Measurements from ENCODE around the gene ESYT2.

Gene ESYT2

GRCh38 chr7:158772916-158773315 is 56.4 kb downstream of the ESYT2 start:
- no peak for DNase-seq (ENCODE audit: low read depth in 2 of 2)

GRCh38 chr7:158771213-158771834 is 58.0 kb downstream of the ESYT2 start:
- no peak for DNase-seq (ENCODE audit: low read depth in 2 of 2)

- DNase-seq (ENCODE audit: low read depth in 2 of 2) = no peak
Measured at GRCh38 chr7:158767707-158768106, 61.6 kb downstream of the ESYT2 start.

GRCh38 chr7:158766570-158767281 is 62.6 kb downstream of the ESYT2 start:
- no peak for DNase-seq (ENCODE audit: low read depth in 2 of 2)

GRCh38 chr7:158765020-158765419 is 64.3 kb downstream of the ESYT2 start:
- no peak for DNase-seq (ENCODE audit: low read depth in 2 of 2)

- no peak for DNase-seq (ENCODE audit: low read depth in 2 of 2)
Measured at GRCh38 chr7:158763454-158764033, 65.8 kb downstream of the ESYT2 start.

GRCh38 chr7:158761945-158762344 is 67.4 kb downstream of the ESYT2 start:
- DNase-seq (ENCODE audit: low read depth in 2 of 2) = no peak

GRCh38 chr7:158760936-158761335 is 68.4 kb downstream of the ESYT2 start:
- DNase-seq (ENCODE audit: low read depth in 2 of 2) = no peak

- DNase-seq (ENCODE audit: low read depth in 2 of 2) = no peak
Measured at GRCh38 chr7:158760445-158760764, 68.9 kb downstream of the ESYT2 start.

- DNase-seq (ENCODE audit: low read depth in 2 of 2) = no peak
Measured at GRCh38 chr7:158759749-158760444, 69.4 kb downstream of the ESYT2 start.

GRCh38 chr7:158759245-158759614 is 70.1 kb downstream of the ESYT2 start:
- DNase-seq (ENCODE audit: low read depth in 2 of 2) = no peak

GRCh38 chr7:158758586-158759244 is 70.6 kb downstream of the ESYT2 start:
- DNase-seq (ENCODE audit: low read depth in 2 of 2) = no peak

- no peak for DNase-seq (ENCODE audit: low read depth in 2 of 2)
Measured at GRCh38 chr7:158757404-158757989, 71.8 kb downstream of the ESYT2 start.

- no peak for DNase-seq (ENCODE audit: low read depth in 2 of 2)
Measured at GRCh38 chr7:158754746-158755444, 74.4 kb downstream of the ESYT2 start.

GRCh38 chr7:158753900-158754299 is 75.4 kb downstream of the ESYT2 start:
- DNase-seq (ENCODE audit: low read depth in 2 of 2) = no peak

- no peak for DNase-seq (ENCODE audit: low read depth in 2 of 2)
Measured at GRCh38 chr7:158751751-158752150, 77.6 kb downstream of the ESYT2 start.

GRCh38 chr7:158751199-158751598 is 78.1 kb downstream of the ESYT2 start:
- DNase-seq (ENCODE audit: low read depth in 2 of 2) = no peak

GRCh38 chr7:158750702-158751101 is 78.6 kb downstream of the ESYT2 start:
- DNase-seq (ENCODE audit: low read depth in 2 of 2) = no peak

- no peak for DNase-seq (ENCODE audit: low read depth in 2 of 2)
Measured at GRCh38 chr7:158749396-158749795, 79.9 kb downstream of the ESYT2 start.

GRCh38 chr7:158748335-158748734 is 81.0 kb downstream of the ESYT2 start:
- no peak for DNase-seq (ENCODE audit: low read depth in 2 of 2)

GRCh38 chr7:158747408-158747807 is 81.9 kb downstream of the ESYT2 start:
- no peak for DNase-seq (ENCODE audit: low read depth in 2 of 2)

Data from stimulated activated CD8-positive, alpha-beta memory T cell treated with anti-CD3 and anti-CD28 coated beads, Interleukin-15, amount 100 ng/mL, for 4 hours (primary cell).